ENCODE measurements around the gene FGFRL1. TPM values are rescaled to one million over a fixed set of nuclear protein-coding genes. Genes with fewer than 3 reads are reported as not detected.
A peak's percentile ranks its signal among the peaks of the same experiment; 100 is the strongest.

Gene FGFRL1
- total and polyA plus RNA-seq, 2 of the 13 experiments (the other 11 are each of a cell fraction or from before 2014, with no cell fraction given): 19.1 to 30.6 TPM

DNA sequence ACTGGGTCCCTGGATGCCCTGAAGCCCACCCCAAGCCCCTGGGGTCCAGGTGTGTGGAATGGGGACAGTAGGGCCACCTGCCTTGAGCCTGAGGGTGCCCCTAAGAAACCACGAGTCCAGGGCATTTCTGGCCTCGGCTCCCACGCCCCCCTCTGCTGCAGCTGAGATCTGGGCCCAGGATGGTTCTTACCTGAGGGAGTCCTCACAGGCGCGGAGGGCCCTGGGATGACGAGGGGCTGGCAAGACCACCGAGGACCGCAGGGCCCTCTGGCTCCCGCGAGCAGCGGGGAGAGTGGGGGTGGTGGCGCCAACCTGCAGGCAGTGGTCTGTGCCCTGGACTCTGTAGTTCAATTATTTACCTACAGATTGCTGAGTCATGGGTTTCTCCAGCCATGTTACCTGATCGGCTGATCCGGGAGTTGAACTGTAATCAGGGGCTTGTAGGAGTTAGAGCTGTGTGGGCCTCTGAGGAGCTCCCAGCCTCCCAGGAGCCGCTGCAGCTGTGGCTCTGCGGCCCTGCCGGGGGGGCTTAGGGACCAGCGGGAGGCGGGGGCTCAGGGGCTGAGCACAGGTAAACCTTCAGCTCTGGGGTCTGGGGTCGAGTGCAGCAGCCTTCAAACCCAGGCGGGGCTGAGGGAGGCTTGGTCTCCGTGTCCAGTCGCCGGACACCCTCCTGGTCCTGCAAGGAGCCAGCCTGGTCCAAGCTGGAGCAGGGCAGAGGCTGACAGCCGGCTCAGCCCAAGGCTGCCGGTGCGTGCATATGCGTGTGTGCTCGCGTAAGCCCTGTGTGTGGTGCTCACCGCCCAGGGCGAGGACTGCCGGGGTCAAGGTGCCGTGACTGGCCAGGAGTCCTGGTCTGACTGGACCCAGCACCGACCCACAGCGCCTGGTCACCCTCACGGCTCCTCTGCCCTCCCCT, 18.1 kb upstream of the FGFRL1 start, which contains the start of gene SLC26A1 (continued):
- TF ChIP-seq ZBTB46 (CRISPR knock-in tag; IDR thresholded peaks at IDR 0.05; ENCODE audit: borderline replicate concordance) (no peak), ZNF33B (CRISPR knock-in tag; IDR thresholded peaks at IDR 0.05) (peak; percentile 93), NONO (IDR thresholded peaks at IDR 0.05) (no peak), NONO (CRISPR knock-in tag; conservative IDR thresholded peaks at IDR 0.05) (peak; percentile 72), MLXIP (CRISPR knock-in tag; IDR thresholded peaks at IDR 0.05; ENCODE audit: borderline replicate concordance) (no peak), SIN3B (IDR thresholded peaks at IDR 0.05; ENCODE audit: low read length) (no peak), ZNF331 (CRISPR knock-in tag; IDR thresholded peaks at IDR 0.05) (no peak), ZNF598 (CRISPR knock-in tag; IDR thresholded peaks at IDR 0.05; ENCODE audit: borderline replicate concordance) (no peak), ZZZ3 (CRISPR knock-in tag; IDR thresholded peaks at IDR 0.05; ENCODE audit: borderline replicate concordance) (no peak; the same call in 1 of the 2 replicates), DDIT3 (CRISPR knock-in tag; IDR thresholded peaks at IDR 0.05) (no peak), ZFP62 (CRISPR knock-in tag; IDR thresholded peaks at IDR 0.05) (no peak), TERF1 (CRISPR knock-in tag; IDR thresholded peaks at IDR 0.05) (no peak), YEATS4 (CRISPR knock-in tag; IDR thresholded peaks at IDR 0.05; ENCODE audit: borderline replicate concordance) (peak; percentile 52), FOXM1 (CRISPR knock-in tag; IDR thresholded peaks at IDR 0.05) (no peak), EHMT2 (IDR thresholded peaks at IDR 0.05; ENCODE audit: borderline replicate concordance, low read depth, low read length) (no peak), SAFB2 (CRISPR knock-in tag; IDR thresholded peaks at IDR 0.05; ENCODE audit: borderline replicate concordance, low read depth) (no peak)

All from HepG2 (cell line).